NB4 (cell line): ENCODE measurements around the gene STPG1.

Source experiments
- MYC ChIP-seq: IDR thresholded peaks from 2 replicates; pipeline ENCODE4 v1.6.1; 2011; ENCODE audit warnings: low read depth, low read length
- POLR2A ChIP-seq: IDR thresholded peaks from 2 replicates; pipeline ENCODE4 v1.6.1; 2011; ENCODE audit warnings: mild to moderate bottlenecking; ENCODE audit not compliant: insufficient read length; ENCODE audit errors: extremely low read depth
- TF ChIP-seq, protein P1 (sequence below): IDR thresholded peaks from one replicate; pipeline ENCODE4 v1.5.1; 2012; ENCODE audit warnings: low read depth, low read length
- TF ChIP-seq, protein P2 (sequence below): IDR thresholded peaks from 2 replicates; pipeline ENCODE4 v1.6.1; 2011; ENCODE audit warnings: low read depth, low read length

DNA sequence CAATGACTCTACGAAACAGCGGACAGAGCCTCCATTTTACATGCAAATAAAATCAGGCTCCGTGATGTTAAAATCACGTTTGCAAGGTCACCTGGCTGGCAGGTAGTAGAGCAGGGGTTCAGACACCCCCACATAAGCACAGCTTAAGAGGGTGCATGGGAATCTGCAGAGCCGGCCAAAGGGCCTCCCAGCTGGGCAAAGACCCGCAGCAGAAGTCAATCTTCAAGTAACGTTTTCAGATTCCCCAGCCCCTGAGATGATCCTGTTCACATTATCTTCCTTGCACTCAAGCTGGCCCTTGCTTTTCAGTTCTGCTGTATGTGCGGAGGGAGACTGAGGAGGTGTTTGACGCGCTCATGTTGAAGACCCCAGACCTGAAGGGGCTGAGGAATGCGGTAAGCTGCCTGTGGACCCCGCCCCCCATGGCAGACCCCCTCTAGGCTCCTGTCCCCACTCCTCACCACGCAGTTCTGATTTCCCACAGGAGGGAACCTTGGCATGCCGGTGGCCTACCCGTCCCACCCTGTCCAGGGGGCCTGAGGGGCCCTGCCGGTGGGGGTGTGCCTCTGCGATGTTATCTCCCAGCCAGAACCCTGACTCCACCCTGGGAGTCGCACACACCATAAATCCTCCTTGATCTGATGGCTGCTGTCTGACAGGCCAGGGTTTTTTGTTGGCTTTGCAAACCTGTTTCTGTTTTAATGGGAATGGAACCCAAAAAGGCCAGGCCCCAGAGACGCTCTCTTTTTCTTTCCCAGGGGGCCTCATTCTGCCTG is 66.2 kb downstream of the STPG1 start:
- TF ChIP-seq, protein P1, sequence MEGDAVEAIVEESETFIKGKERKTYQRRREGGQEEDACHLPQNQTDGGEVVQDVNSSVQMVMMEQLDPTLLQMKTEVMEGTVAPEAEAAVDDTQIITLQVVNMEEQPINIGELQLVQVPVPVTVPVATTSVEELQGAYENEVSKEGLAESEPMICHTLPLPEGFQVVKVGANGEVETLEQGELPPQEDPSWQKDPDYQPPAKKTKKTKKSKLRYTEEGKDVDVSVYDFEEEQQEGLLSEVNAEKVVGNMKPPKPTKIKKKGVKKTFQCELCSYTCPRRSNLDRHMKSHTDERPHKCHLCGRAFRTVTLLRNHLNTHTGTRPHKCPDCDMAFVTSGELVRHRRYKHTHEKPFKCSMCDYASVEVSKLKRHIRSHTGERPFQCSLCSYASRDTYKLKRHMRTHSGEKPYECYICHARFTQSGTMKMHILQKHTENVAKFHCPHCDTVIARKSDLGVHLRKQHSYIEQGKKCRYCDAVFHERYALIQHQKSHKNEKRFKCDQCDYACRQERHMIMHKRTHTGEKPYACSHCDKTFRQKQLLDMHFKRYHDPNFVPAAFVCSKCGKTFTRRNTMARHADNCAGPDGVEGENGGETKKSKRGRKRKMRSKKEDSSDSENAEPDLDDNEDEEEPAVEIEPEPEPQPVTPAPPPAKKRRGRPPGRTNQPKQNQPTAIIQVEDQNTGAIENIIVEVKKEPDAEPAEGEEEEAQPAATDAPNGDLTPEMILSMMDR = no peak
- TF ChIP-seq POLR2A (no peak), MYC (no peak)
- TF ChIP-seq, protein P2, sequence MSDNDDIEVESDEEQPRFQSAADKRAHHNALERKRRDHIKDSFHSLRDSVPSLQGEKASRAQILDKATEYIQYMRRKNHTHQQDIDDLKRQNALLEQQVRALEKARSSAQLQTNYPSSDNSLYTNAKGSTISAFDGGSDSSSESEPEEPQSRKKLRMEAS = no peak
